Heart right ventricle (tissue), 16 donors: Measurements from ENCODE around the gene C11orf68. TPM values are rescaled to one million over a fixed set of nuclear protein-coding genes. Genes with fewer than 3 reads are reported as not detected.

Experiments used
- ATAC-seq, 8 donors: fragments of 200-7000 bp; cut with Tn5 transposase; one replicate each; pipeline ENCODE4 v1.9.1; 2020; ENCODE audit warnings: mild to moderate bottlenecking in 8 of 8, moderate library complexity in 8 of 8, moderate number of reproducible peaks in 1 of 8
- DNase-seq, 2 donors: peaks; one replicate each; pipeline ENCODE4 v3.0.0-alpha.2; 2020
- H3K27ac ChIP-seq, 10 donors: fragments of 200-600 bp; sonication (generic) in 2 of 10; one replicate each; pipeline versions ENCODE4 v1.5.0 to v1.8.0; 2020 to 2022; ENCODE audit warnings: mild to moderate bottlenecking in 3 of 10
- H3K27me3 ChIP-seq, 7 donors: fragments of 200-600 bp; one replicate each; pipeline ENCODE4 v1.8.0; 2021 to 2022; ENCODE audit warnings: mild to moderate bottlenecking in 2 of 7
- H3K36me3 ChIP-seq, 9 donors: fragments of 200-600 bp; sonication (generic) in 1 of 9; one replicate each; pipeline versions ENCODE4 v1.5.0 to v1.8.0; 2020 to 2022; ENCODE audit warnings: mild to moderate bottlenecking in 2 of 9
- H3K4me1 ChIP-seq, 9 donors: fragments of 200-600 bp; sonication (generic) in 1 of 9; one replicate each; pipeline versions ENCODE4 v1.5.0 to v1.8.0; 2020 to 2022; ENCODE audit warnings: mild to moderate bottlenecking in 4 of 9
- H3K4me3 ChIP-seq, 10 donors: fragments of 200-600 bp; sonication (generic) in 2 of 10; one replicate each; pipeline versions ENCODE4 v1.5.0 to v1.8.0; 2020 to 2022; ENCODE audit warnings: mild to moderate bottlenecking in 7 of 10, moderate library complexity in 2 of 10
- H3K9me3 ChIP-seq, 11 donors: fragments of 200-600 bp in 10 of 11; sonication (generic) in 2 of 11; one replicate each; pipeline versions ENCODE4 v1.5.0 to v1.8.0; 2013 to 2022; ENCODE audit warnings: mild to moderate bottlenecking in 2 of 11, control low read depth in 1 of 11, moderate library complexity in 1 of 11
- CTCF ChIP-seq, 9 donors: fragments of 200-600 bp; sonication (generic) in 2 of 9; IDR thresholded peaks; one replicate each; pipeline versions ENCODE4 v1.5.0 to v1.8.0; 2021 to 2022; ENCODE audit warnings: antibody characterized with exemption in 9 of 9, mild to moderate bottlenecking in 5 of 9, moderate library complexity in 1 of 9
- WGBS, 2 donors: extraction: QIAGEN DNeasy Blood & Tissue Kit; methylation state at CpG; one replicate each; pipeline ENCODE4 v1.1.7; 2013; ENCODE audit warnings: inconsistent platforms in 1 of 2; 5-methylcytosine and 5-hydroxymethylcytosine counted together
- intact Hi-C, 10 donors: fragments of 100-400 bp; cut with DNase I; formaldehyde crosslinking; loops; one replicate each; pipeline versions ENCODE4 v1.11.1 to v1.14.2; 2022
- polyA plus RNA-seq, 2 donors: library from polyadenylated mRNA; stranded (reverse); fragments of 200-250 nt; gene quantifications; one replicate each; pipeline ENCODE4 v1.2.3, GENCODE V29; 2013
- total RNA-seq, 10 donors: library from RNA; stranded (reverse); fragmentation: NEBNext Ultra II Directional in 3 of 10; extraction: Animal tissue kit (Norgen Biotek cat#: 25700) in 3 of 10; gene quantifications; one replicate each; pipeline versions ENCODE4 v1.2.1 to v1.2.4, GENCODE V29; 2021 to 2023
- donor health status: Arrhythmogenic right ventricular cardiomyopathy.
- donor health status: ischemic (EF 13 %, LVEDD 7.1; RV severe dilation, severe dysfunction).
- donor health status: healthy with polysubstance abuse.
- donor health status: DM: no; HTN: yes; CAD: no.
- donor health status: DM: no; HTN: no; CAD: no.
- donor health status: ischemic (EF 25% LVEDD 6.9; RV normal size, moderate dysfunction).
- donor health status: ischemic (EF 25% LVEDD 5.7; RV mildly dilated, moderate dysfunction).
- donor health status: healthy.
- donor health status: DM: yes; HTN: yes; CAD: no.
- donor health status: Ischemic cardiomyopathy.
- donor health status: ischemic (EF 35%, LVEDD 5.7; RV mildly dilated, moderate dysfunction).
- donor health status: nonischemic (EF 11% LVEDD 7.7; RV severe dilation, severe dysfunction).
- donor health status: DM: yes; HTN: yes; CAD: no.
- donor health status: PGD.
- donor health status: ischemic (EF 29% LVEDD 5.4; RV normal size, mild dysfunction).
- donor health status: nonischemic (EF 23%, LVEDD 6.1; RV moderate dilation, normal function).

Gene C11orf68
- total and polyA plus RNA-seq, 12 donors: 35.7 to 49.2 (median 40.9) TPM

- Histone ChIP-seq H3K4me1 (peaks cover 36 to 60% (median 53%) of the 10 kb centered on the region in 9 donors), H3K4me3 (peak overlapping the region; percentile 74 to 100 (median 94)), H3K27me3 (no peaks in the 10 kb centered on the region), H3K36me3 (peaks cover 0 to 28% (median 0%) of the 10 kb centered on the region in 9 donors), H3K27ac (peak overlapping the region; percentile 95 to 99 (median 97)), H3K9me3 (no peaks in the 10 kb centered on the region)
- no peak for TF ChIP-seq CTCF (IDR thresholded peaks at IDR 0.05)
- WGBS, 2 donors: 81 to 83% methylated on average over 35 of the region's 35 CpGs
- ATAC-seq (no peak), DNase-seq (no peak)
- intact Hi-C loops: loop anchor here in 4 of 10 donors (2.0 to 5.0 kb wide), 5 partner anchors 27 to 345 kb away; partner anchors contain the start of genes SART1 (in 3 of the 4), FIBP (in 2 of the 4), CCDC85B (in 1 of the 4) and FAM89B (in 1 of the 4)
Observed at GRCh38 chr11:65917434-65918210, 1.2 kb downstream of the C11orf68 start.

GRCh38 chr11:65917077-65917433 lies 1.8 kb downstream of the C11orf68 start:
- intact Hi-C loops: loop anchor here in 3 of 10 donors (5.0 kb wide), 2 partner anchors 45 to 345 kb away; partner anchors contain the start of genes SART1 (in 2 of the 3), FAM89B (in 1 of the 3) and ZNRD2 (in 1 of the 3)
- H3K4me1 ChIP-seq: peaks cover 37 to 64% (median 56%) of the 10 kb centered on the region in 9 donors
- 93 to 100% methylated on average over 3 of the region's 3 CpGs for WGBS, 2 donors
- H3K27me3 ChIP-seq: no peaks in the 10 kb centered on the region
- H3K27ac ChIP-seq: peak overlapping the region in 6 of 10 donors; percentile 78 to 99 (median 96)
- no peaks in the 10 kb centered on the region for H3K9me3 ChIP-seq
- peaks cover 0 to 22% (median 0%) of the 10 kb centered on the region in 9 donors for H3K36me3 ChIP-seq
- peak overlapping the region in 8 of 10 donors; percentile 74 to 100 (median 94) for H3K4me3 ChIP-seq
- TF ChIP-seq CTCF (IDR thresholded peaks at IDR 0.05): no peak
- DNase-seq: no peak
- no peak for ATAC-seq

- Histone ChIP-seq H3K36me3 (peaks cover 0 to 16% (median 0%) of the 10 kb centered on the region in 9 donors), H3K27me3 (no peaks in the 10 kb centered on the region), H3K9me3 (no peaks in the 10 kb centered on the region), H3K4me1 (peaks cover 44 to 71% (median 63%) of the 10 kb centered on the region in 9 donors), H3K4me3 (peak overlapping the region in 2 of 10 donors; percentile 14 to 29), H3K27ac (peak overlapping the region in 9 of 10 donors; percentile 67 to 99 (median 81))
- intact Hi-C loops: loop anchor here in 3 of 10 donors (5.0 kb wide), 2 partner anchors 46 to 344 kb away; partner anchors contain the start of genes SART1 (in 2 of the 3), FAM89B (in 1 of the 3) and ZNRD2 (in 1 of the 3)
- WGBS, 2 donors: 72 to 73% methylated on average over 7 of the region's 7 CpGs
- DNase-seq (no peak), ATAC-seq (no peak)
- TF ChIP-seq CTCF (IDR thresholded peaks at IDR 0.05): no peak
Observed at GRCh38 chr11:65916391-65916790, 2.5 kb downstream of the C11orf68 start.

GRCh38 chr11:65915821-65916251 lies 3.0 kb downstream of the C11orf68 start:
- Histone ChIP-seq H3K27ac (peak overlapping the region in 9 of 10 donors; percentile 67 to 99 (median 81)), H3K4me3 (peak overlapping the region in 4 of 10 donors; percentile 13 to 29 (median 18)), H3K4me1 (peaks cover 45 to 70% (median 63%) of the 10 kb centered on the region in 9 donors), H3K36me3 (peaks cover 0 to 10% (median 0%) of the 10 kb centered on the region in 9 donors), H3K27me3 (no peaks in the 10 kb centered on the region), H3K9me3 (no peaks in the 10 kb centered on the region)
- ATAC-seq: peak in 7 of 8 donors; percentile 10 to 69 (median 43)
- no peak for TF ChIP-seq CTCF (IDR thresholded peaks at IDR 0.05)
- DNase-seq: peak; percentile 70 to 71
- intact Hi-C loops: loop anchor here in 3 of 10 donors (5.0 kb wide), 2 partner anchors 46 to 344 kb away; partner anchors contain the start of genes SART1 (in 2 of the 3), FAM89B (in 1 of the 3) and ZNRD2 (in 1 of the 3)
- 12 to 23% methylated on average over 13 of the region's 13 CpGs for WGBS, 2 donors
